Activated CD4-positive, CD25-positive, alpha-beta regulatory T cell treated with anti-CD3 and anti-CD28 coated beads, Interleukin-2, amount 50 U/mL, for 24 hours (primary cell): ENCODE measurements around the gene CADM4.

Experiments
- ATAC-seq, 2 donors: fragments of 150-1000 bp; cut with Tn5 transposase; one replicate each; pipeline ENCODE4 v1.10.0; 2021; ENCODE audit warnings: mild to moderate bottlenecking in 1 of 2, moderate library complexity in 1 of 2

CADM4 gene

GRCh38 chr19:43578787-43579186 is 60.9 kb downstream of the CADM4 start:
- no peak for ATAC-seq

DNA sequence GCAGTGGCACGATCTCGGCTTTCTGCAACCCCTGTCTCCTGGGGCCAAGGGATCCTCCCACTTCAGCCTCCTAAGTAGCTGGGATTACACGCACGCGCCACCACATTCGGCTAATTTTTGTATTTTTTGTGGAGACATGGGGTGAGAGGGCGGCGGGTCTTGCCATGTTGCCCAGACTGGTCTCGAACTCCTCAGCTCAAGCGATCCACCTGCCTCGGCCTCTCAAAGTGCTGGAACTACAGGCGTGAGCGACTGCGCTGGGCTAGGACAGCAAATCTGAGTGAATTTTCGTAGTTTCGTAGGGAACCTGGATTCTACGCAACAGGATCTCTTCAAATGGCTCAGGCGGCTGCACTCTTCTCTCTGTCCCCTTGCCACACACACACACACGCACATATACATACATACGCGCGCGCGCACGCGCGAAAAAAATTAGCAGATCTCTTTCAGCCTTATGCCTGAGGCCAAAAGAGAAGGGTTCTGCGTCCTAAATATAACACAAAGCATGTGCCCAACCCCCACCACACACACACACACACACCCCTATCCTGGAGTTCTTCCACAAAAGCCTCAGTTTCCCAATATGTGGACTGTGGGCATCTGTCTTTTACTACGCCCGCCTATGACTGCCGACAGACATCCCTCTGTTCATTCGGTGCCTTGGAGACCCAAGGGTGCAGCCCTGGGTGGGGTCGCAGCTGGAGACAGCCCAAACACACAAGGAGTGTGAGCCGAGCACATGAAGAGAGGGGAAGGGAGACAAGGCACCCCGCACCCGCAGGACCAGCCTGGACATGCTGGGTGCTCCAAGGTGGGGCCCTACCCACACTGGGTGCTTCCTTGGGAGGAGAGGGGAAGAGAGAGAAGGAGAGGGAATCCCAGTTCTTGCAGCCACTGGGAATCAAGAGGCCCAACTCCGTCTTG is 63.4 kb downstream of the CADM4 start:
- no peak for ATAC-seq

- peak; percentile 99 to 100 for ATAC-seq
Measured at GRCh38 chr19:43575156-43575950, 64.3 kb downstream of the CADM4 start, which contains the start of the genes PINLYP and XRCC1. PINLYP (plus strand) TSS chr19:43575801; CDS start chr19:43577192, 1,391 bp downstream. XRCC1 (minus strand) TSS chr19:43575527; CDS start chr19:43575458, 69 bp downstream.

- ATAC-seq, result no peak
Measured at GRCh38 chr19:43574424-43575155, 65.1 kb downstream of the CADM4 start.
